ENCODE data around the gene TRMT11. TPM values are rescaled to one million over a fixed set of nuclear protein-coding genes. Genes with fewer than 3 reads are reported as not detected.

TRMT11 gene
- total RNA-seq, 1 donor from 2014 or later, result 28.7 TPM

- Histone ChIP-seq H3K4me3 (ENCODE audit: low read depth, low read length) (no peak overlapping the region), H3K36me3 (ENCODE audit: control insufficient read depth, insufficient read depth, low read length) (no peaks in the 10 kb centered on the region), H3K27me3 (ENCODE audit: control insufficient read depth, insufficient read depth, low read length) (no peaks in the 10 kb centered on the region)
- FAIRE-seq, result no peak
- no peak for TF ChIP-seq CTCF (IDR thresholded peaks at IDR 0.05; ENCODE audit: insufficient read depth, low read length, severe bottlenecking)
- DNase-seq (ENCODE audit: low read depth), result peak; percentile 64
Measured at GRCh38 chr6:125983246-125983945, 2.9 kb upstream of the TRMT11 start.

- Histone ChIP-seq H3K27me3 (ENCODE audit: control insufficient read depth, insufficient read depth, low read length) (no peaks in the 10 kb centered on the region), H3K36me3 (ENCODE audit: control insufficient read depth, insufficient read depth, low read length) (no peaks in the 10 kb centered on the region), H3K4me3 (ENCODE audit: low read depth, low read length) (no peak overlapping the region)
- no peak for FAIRE-seq
- no peak for TF ChIP-seq CTCF (IDR thresholded peaks at IDR 0.05; ENCODE audit: insufficient read depth, low read length, severe bottlenecking)
- DNase-seq (ENCODE audit: low read depth), result no peak
Measured at GRCh38 chr6:125984311-125984710, 2.0 kb upstream of the TRMT11 start.

GRCh38 chr6:125985522-125985921 is 818 bp upstream of the TRMT11 start:
- DNase-seq (ENCODE audit: low read depth), result no peak
- TF ChIP-seq CTCF (IDR thresholded peaks at IDR 0.05; ENCODE audit: insufficient read depth, low read length, severe bottlenecking), result no peak
- no peak for FAIRE-seq
- H3K27me3 ChIP-seq (ENCODE audit: control insufficient read depth, insufficient read depth, low read length), result no peaks in the 10 kb centered on the region
- H3K36me3 ChIP-seq (ENCODE audit: control insufficient read depth, insufficient read depth, low read length), result no peaks in the 10 kb centered on the region
- H3K4me3 ChIP-seq (ENCODE audit: low read depth, low read length), result peak overlapping the region; percentile 76

- DNase-seq (ENCODE audit: low read depth) (no peak), FAIRE-seq (no peak)
- H3K27me3 ChIP-seq (ENCODE audit: control insufficient read depth, insufficient read depth, low read length), result no peaks in the 10 kb centered on the region
- peak overlapping the region; percentile 76 for H3K4me3 ChIP-seq (ENCODE audit: low read depth, low read length)
- H3K36me3 ChIP-seq (ENCODE audit: control insufficient read depth, insufficient read depth, low read length), result no peaks in the 10 kb centered on the region
- no peak for TF ChIP-seq CTCF (IDR thresholded peaks at IDR 0.05; ENCODE audit: insufficient read depth, low read length, severe bottlenecking)
Measured at GRCh38 chr6:125985979-125986300, 400 bp upstream of the TRMT11 start.

- no peak for TF ChIP-seq CTCF (IDR thresholded peaks at IDR 0.05; ENCODE audit: insufficient read depth, low read length, severe bottlenecking)
- peak; percentile 47 for DNase-seq (ENCODE audit: low read depth)
- H3K27me3 ChIP-seq (ENCODE audit: control insufficient read depth, insufficient read depth, low read length), result no peaks in the 10 kb centered on the region
- H3K4me3 ChIP-seq (ENCODE audit: low read depth, low read length), result peak overlapping the region; percentile 76
- no peak for FAIRE-seq
- no peaks in the 10 kb centered on the region for H3K36me3 ChIP-seq (ENCODE audit: control insufficient read depth, insufficient read depth, low read length)
Measured at GRCh38 chr6:125987026-125987617, 782 bp downstream of the TRMT11 start.

GRCh38 chr6:125988280-125988679 is 1.9 kb downstream of the TRMT11 start:
- DNase-seq (ENCODE audit: low read depth), result no peak

More at GRCh38 chr6:125988280-125988679, 1.9 kb downstream of the TRMT11 start:
- H3K4me3 ChIP-seq (ENCODE audit: low read depth, low read length), result no peak overlapping the region
- FAIRE-seq, result no peak
- no peaks in the 10 kb centered on the region for H3K27me3 ChIP-seq (ENCODE audit: control insufficient read depth, insufficient read depth, low read length)
- H3K36me3 ChIP-seq (ENCODE audit: control insufficient read depth, insufficient read depth, low read length), result no peaks in the 10 kb centered on the region
- TF ChIP-seq CTCF (IDR thresholded peaks at IDR 0.05; ENCODE audit: insufficient read depth, low read length, severe bottlenecking), result no peak

Measured in bronchial epithelial cell (primary cell).